Smooth muscle cell (in vitro differentiated cells): ENCODE measurements around the gene RPF1. TPM values are rescaled to one million over a fixed set of nuclear protein-coding genes. Genes with fewer than 3 reads are reported as not detected.

Source experiments
- DNase-seq: peaks from one replicate; lab custom pipeline; 2025; ENCODE audit not compliant: unreplicated experiment; lab: John Stamatoyannopoulos, UW
- H2AFZ ChIP-seq: fragments of 200-600 bp; sonication (generic); 2 replicates; pipeline ENCODE4 v1.6.0; 2016; ENCODE audit warnings: antibody characterized with exemption, low read depth, mild to moderate bottlenecking
- H3F3A ChIP-seq: fragments of 200-600 bp; sonication (generic); 2 replicates; pipeline ENCODE4 v1.6.0; 2017; ENCODE audit warnings: antibody characterized with exemption, low read depth
- H3K27ac ChIP-seq: fragments of 200-600 bp; sonication (generic); 2 replicates; pipeline ENCODE4 v1.5.1; 2016; ENCODE audit warnings: low read depth, mild to moderate bottlenecking
- H3K27me3 ChIP-seq: fragments of 200-600 bp; sonication (generic); 2 replicates; pipeline ENCODE4 v1.6.1; 2016; ENCODE audit warnings: low read depth, mild to moderate bottlenecking
- H3K36me3 ChIP-seq: fragments of 200-600 bp; sonication (generic); 2 replicates; pipeline ENCODE4 v1.5.1; 2016; ENCODE audit warnings: low read depth
- H3K4me1 ChIP-seq: fragments of 200-600 bp; sonication (generic); 2 replicates; pipeline ENCODE4 v1.5.1; 2016; ENCODE audit warnings: low read depth
- H3K4me2 ChIP-seq: fragments of 200-600 bp; sonication (generic); 2 replicates; pipeline ENCODE4 v1.6.0; 2016; ENCODE audit warnings: mild to moderate bottlenecking
- H3K4me3 ChIP-seq: fragments of 200-600 bp; sonication (generic); 2 replicates; pipeline ENCODE4 v1.5.1; 2016; ENCODE audit warnings: mild to moderate bottlenecking
- H3K79me2 ChIP-seq: fragments of 200-600 bp; sonication (generic); 2 replicates; pipeline ENCODE4 v1.6.0; 2016; ENCODE audit warnings: low read depth, mild to moderate bottlenecking
- H3K9ac ChIP-seq: fragments of 200-600 bp; sonication (generic); 2 replicates; pipeline ENCODE4 v1.6.0; 2016; ENCODE audit warnings: low read depth
- H3K9me3 ChIP-seq: fragments of 200-600 bp; sonication (generic); replicated peaks from 2 replicates; pipeline ENCODE4 v1.5.1; 2016; ENCODE audit warnings: low read depth
- H4K20me1 ChIP-seq: fragments of 200-600 bp; sonication (generic); 2 replicates; pipeline ENCODE4 v1.6.0; 2016; ENCODE audit warnings: low read depth
- WGBS: methylation state at CpG from one replicate; pipeline ENCODE4 v1.1.7; 2016; ENCODE audit warnings: low lambda C conversion rate; 5-methylcytosine and 5-hydroxymethylcytosine counted together
- polyA plus RNA-seq: library from polyadenylated mRNA; unstranded; fragments of >200 nt; fragmentation: Nextera tagmentation; extraction: Ambion mirVana; gene quantifications from 2 replicates; pipeline ENCODE4 v1.2.1, GENCODE V29; 2016
- total RNA-seq: library from RNA; depleted of rRNA; stranded (reverse); fragments of >200 nt; gene quantifications from 2 replicates; pipeline ENCODE4 v1.2.3, GENCODE V29; 2014
- TF ChIP-seq, protein P1 (sequence below): fragments of 200-600 bp; sonication (generic); IDR thresholded peaks from 2 replicates; pipeline ENCODE4 v1.5.1; 2017; ENCODE audit warnings: borderline replicate concordance, mild to moderate bottlenecking, antibody characterized with exemption; ENCODE audit not compliant: insufficient read depth, poor library complexity, severe bottlenecking

The RPF1 gene
- total and polyA plus RNA-seq, 2 experiments from 2014 or later, result 33.2 to 78.9 TPM

DNA sequence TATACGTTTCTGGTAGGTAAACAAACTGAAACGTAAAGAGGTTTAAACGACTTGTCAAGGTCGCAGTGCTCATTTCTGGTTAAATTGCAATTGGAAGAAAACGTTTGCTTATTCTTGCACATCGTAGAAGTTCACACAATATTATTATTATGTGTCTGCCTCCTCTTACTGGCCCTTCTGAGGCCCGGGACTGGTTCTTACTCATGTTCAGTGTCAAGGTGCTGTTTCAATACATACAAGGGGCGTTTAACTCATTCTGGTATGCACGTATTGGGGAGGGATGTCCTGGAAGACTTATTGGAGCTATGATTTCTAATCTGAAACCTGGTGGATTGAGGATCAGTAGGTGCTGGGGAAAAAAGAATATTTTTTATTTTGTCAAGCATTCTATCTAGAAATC, 932 bp downstream of the RPF1 start:
- peaks cover 21% of the 10 kb centered on the region for H4K20me1 ChIP-seq
- peak overlapping the region; percentile 98 for H3K4me3 ChIP-seq
- peak overlapping the region; percentile 87 for H3K27ac ChIP-seq
- H3F3A ChIP-seq, result no peaks in the 10 kb centered on the region
- H3K36me3 ChIP-seq, result peaks cover 13% of the 10 kb centered on the region
- TF ChIP-seq, protein P1, sequence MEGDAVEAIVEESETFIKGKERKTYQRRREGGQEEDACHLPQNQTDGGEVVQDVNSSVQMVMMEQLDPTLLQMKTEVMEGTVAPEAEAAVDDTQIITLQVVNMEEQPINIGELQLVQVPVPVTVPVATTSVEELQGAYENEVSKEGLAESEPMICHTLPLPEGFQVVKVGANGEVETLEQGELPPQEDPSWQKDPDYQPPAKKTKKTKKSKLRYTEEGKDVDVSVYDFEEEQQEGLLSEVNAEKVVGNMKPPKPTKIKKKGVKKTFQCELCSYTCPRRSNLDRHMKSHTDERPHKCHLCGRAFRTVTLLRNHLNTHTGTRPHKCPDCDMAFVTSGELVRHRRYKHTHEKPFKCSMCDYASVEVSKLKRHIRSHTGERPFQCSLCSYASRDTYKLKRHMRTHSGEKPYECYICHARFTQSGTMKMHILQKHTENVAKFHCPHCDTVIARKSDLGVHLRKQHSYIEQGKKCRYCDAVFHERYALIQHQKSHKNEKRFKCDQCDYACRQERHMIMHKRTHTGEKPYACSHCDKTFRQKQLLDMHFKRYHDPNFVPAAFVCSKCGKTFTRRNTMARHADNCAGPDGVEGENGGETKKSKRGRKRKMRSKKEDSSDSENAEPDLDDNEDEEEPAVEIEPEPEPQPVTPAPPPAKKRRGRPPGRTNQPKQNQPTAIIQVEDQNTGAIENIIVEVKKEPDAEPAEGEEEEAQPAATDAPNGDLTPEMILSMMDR, result no peak
- H3K27me3 ChIP-seq, result peaks cover 34% of the 10 kb centered on the region
- H3K9ac ChIP-seq, result peak overlapping the region; percentile 91
- peaks cover 12% of the 10 kb centered on the region for H3K4me1 ChIP-seq
- H3K9me3 ChIP-seq, result no peaks in the 10 kb centered on the region
- H2AFZ ChIP-seq, result peak overlapping the region; percentile 100
- H3K4me2 ChIP-seq, result peak overlapping the region; percentile 97
- H3K79me2 ChIP-seq, result peaks cover 37% of the 10 kb centered on the region
- 13% methylated on average over 9 of the region's 9 CpGs for WGBS
- no peak for DNase-seq

DNA sequence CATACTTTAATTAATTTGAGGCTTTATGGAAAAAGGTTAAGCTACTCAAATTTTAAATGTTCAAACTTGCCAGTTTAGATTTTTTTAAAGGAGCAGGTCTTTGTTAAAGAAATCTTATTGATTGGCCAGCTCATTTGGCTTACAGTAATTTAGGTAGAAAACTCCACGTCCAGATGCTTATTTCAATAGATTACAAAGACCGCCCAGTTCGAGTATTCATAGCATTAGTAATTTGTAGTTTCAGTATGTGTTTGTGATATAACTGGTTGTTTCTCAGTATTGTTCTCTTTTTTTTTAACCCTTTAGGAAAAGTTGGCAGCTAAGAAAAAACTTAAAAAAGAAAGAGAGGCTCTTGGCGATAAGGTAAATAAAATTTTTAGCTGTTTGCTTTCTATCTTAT, 1.6 kb downstream of the RPF1 start:
- Histone ChIP-seq H3K4me3 (peak overlapping the region; percentile 98), H3K9me3 (no peaks in the 10 kb centered on the region), H3K79me2 (peaks cover 43% of the 10 kb centered on the region)

DNA sequence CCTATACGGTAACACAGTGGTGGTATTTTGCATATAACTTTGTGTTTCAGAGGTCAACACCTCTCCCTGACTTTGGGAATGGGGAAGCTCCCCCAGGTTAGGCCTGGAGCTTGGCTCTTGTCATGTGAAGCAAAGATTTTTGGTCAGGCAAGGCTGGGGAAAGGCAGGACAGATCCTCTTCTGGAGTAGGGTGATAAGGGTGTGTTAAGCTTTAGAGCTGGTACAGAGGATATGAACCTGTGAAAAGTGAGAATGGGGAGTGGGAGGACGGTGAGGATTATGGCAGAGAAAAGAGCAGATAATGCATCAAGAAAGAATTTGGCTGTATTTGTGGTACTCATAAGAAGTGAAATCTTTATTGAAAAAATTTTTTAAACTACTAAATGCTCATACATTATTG, 2.3 kb downstream of the RPF1 start:
- Histone ChIP-seq H3K27me3 (peaks cover 20% of the 10 kb centered on the region), H2AFZ (no peak overlapping the region), H3K4me3 (no peak overlapping the region), H3K79me2 (peaks cover 47% of the 10 kb centered on the region), H3K9ac (no peak overlapping the region), H3K9me3 (no peaks in the 10 kb centered on the region), H3F3A (no peaks in the 10 kb centered on the region), H3K27ac (no peak overlapping the region), H3K4me1 (peaks cover 12% of the 10 kb centered on the region), H4K20me1 (peaks cover 24% of the 10 kb centered on the region), H3K4me2 (peak overlapping the region; percentile 97), H3K36me3 (peaks cover 15% of the 10 kb centered on the region)
- WGBS, result 90% methylated on average over 2 of the region's 2 CpGs
- TF ChIP-seq, protein P1, result no peak
- DNase-seq, result no peak

More for the DNA sequence above, 1.6 kb downstream of the RPF1 start:
- Histone ChIP-seq H3K4me2 (peak overlapping the region; percentile 97), H3F3A (no peaks in the 10 kb centered on the region), H3K4me1 (peaks cover 12% of the 10 kb centered on the region), H3K27ac (no peak overlapping the region), H4K20me1 (peaks cover 21% of the 10 kb centered on the region), H2AFZ (no peak overlapping the region), H3K9ac (peak overlapping the region; percentile 91), H3K36me3 (peaks cover 15% of the 10 kb centered on the region), H3K27me3 (peaks cover 27% of the 10 kb centered on the region)
- TF ChIP-seq, protein P1, result no peak
- 92% methylated on average over 4 of the region's 4 CpGs for WGBS
- no peak for DNase-seq

DNA sequence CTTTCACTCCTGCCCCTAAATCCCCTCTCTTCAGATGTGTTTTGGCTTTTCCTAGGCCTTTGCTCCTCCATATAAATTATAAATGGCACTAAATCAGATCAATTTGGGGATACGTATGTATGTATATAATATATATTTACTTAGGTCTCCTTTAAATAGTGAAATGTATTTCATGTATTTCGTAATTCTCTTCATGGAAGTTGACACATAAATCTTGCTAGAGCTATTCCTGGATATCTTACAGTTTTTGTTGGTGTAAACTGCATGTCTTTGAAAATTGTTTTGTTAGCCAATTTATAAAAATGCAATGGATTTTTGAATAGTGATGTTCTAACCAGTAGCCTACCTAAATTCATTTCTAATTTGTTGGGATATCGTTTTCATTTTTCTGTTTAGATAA, 9.0 kb downstream of the RPF1 start:
- peaks cover 36% of the 10 kb centered on the region for H3K36me3 ChIP-seq
- TF ChIP-seq, protein P1, result no peak
- no peaks in the 10 kb centered on the region for H3K27me3 ChIP-seq
- H3K9me3 ChIP-seq, result no peaks in the 10 kb centered on the region
- WGBS, result 97% methylated on average over 3 of the region's 3 CpGs
- H3K4me1 ChIP-seq, result no peaks in the 10 kb centered on the region
- no peak overlapping the region for H2AFZ ChIP-seq
- DNase-seq, result no peak
- peaks cover 27% of the 10 kb centered on the region for H3K79me2 ChIP-seq
- no peak overlapping the region for H3K27ac ChIP-seq
- H4K20me1 ChIP-seq, result peaks cover 29% of the 10 kb centered on the region
- H3K9ac ChIP-seq, result no peak overlapping the region
- no peak overlapping the region for H3K4me2 ChIP-seq
- H3F3A ChIP-seq, result peaks cover 5% of the 10 kb centered on the region
- no peak overlapping the region for H3K4me3 ChIP-seq
